Stimulated activated CD8-positive, alpha-beta memory T cell treated with anti-CD3 and anti-CD28 coated beads, Interleukin-12 subunit alpha, Interleukin-12 subunit beta, amount 100 ng/mL, for 24 hours (primary cell): ENCODE results near the gene CHPT1.
A peak's percentile ranks its signal among the peaks of the same experiment; 100 is the strongest.
"Not testable (repeated sequence)": the region's sequence is repeated elsewhere in the genome, so short reads cannot be mapped to it uniquely, and the experiment has no call there.

ENCODE experiments used
- DNase-seq: peaks from one replicate; pipeline ENCODE4 v3.0.0-alpha.2; 2020; ENCODE audit errors: extremely low read depth

Gene CHPT1

GRCh38 chr12:101697197-101697929 is at the start of gene CHPT1:
Gene CHPT1, plus strand, starts transcription at chr12:101697640. Its CDS starts 222 bp downstream, at chr12:101697862.
- peak; percentile 38 for DNase-seq

GRCh38 chr12:101647711-101648110 is 49.7 kb upstream of the CHPT1 start:
- no peak for DNase-seq

- no peak for DNase-seq
These were observed 49.2 kb upstream of the CHPT1 start for GRCh38 chr12:101648195-101648594.

GRCh38 chr12:101650346-101651117 is 46.9 kb upstream of the CHPT1 start:
- no peak for DNase-seq

- DNase-seq = no peak
These were observed 44.4 kb upstream of the CHPT1 start for GRCh38 chr12:101653030-101653429.

GRCh38 chr12:101653503-101653902 is 43.9 kb upstream of the CHPT1 start:
- no peak for DNase-seq

- DNase-seq = no peak
These were observed 43.0 kb upstream of the CHPT1 start for GRCh38 chr12:101654442-101654841.

- no peak for DNase-seq
These were observed 42.0 kb upstream of the CHPT1 start for GRCh38 chr12:101655393-101655792.

- DNase-seq = not testable (repeated sequence)
These were observed 36.8 kb upstream of the CHPT1 start for GRCh38 chr12:101660662-101661061.

GRCh38 chr12:101663298-101663697 is 34.1 kb upstream of the CHPT1 start:
- no peak for DNase-seq

GRCh38 chr12:101664992-101665391 is 32.4 kb upstream of the CHPT1 start:
- DNase-seq = no peak

- DNase-seq = no peak
These were observed 31.2 kb upstream of the CHPT1 start for GRCh38 chr12:101666052-101666728.

GRCh38 chr12:101667591-101667990 is 29.8 kb upstream of the CHPT1 start:
- no peak for DNase-seq

GRCh38 chr12:101670007-101670671 is 27.3 kb upstream of the CHPT1 start:
- no peak for DNase-seq

GRCh38 chr12:101671157-101671791 is 26.2 kb upstream of the CHPT1 start:
- DNase-seq = no peak

GRCh38 chr12:101671833-101672232 is 25.6 kb upstream of the CHPT1 start:
- no peak for DNase-seq

- DNase-seq = no peak
These were observed 21.9 kb upstream of the CHPT1 start for GRCh38 chr12:101675555-101675954.

GRCh38 chr12:101676497-101676896 is 20.9 kb upstream of the CHPT1 start:
- not testable (repeated sequence) for DNase-seq

- DNase-seq = no peak
These were observed 19.4 kb upstream of the CHPT1 start for GRCh38 chr12:101678081-101678480.

- no peak for DNase-seq
These were observed 17.2 kb upstream of the CHPT1 start for GRCh38 chr12:101680240-101680639.

GRCh38 chr12:101680647-101681046 is 16.8 kb upstream of the CHPT1 start:
- DNase-seq = no peak

GRCh38 chr12:101681627-101682026 is 15.8 kb upstream of the CHPT1 start:
- DNase-seq = not testable (repeated sequence)
